Hepatocyte (in vitro differentiated cells): Measurements from ENCODE around the gene GEMIN5.

Experiments
- CTCF ChIP-seq: fragments of 200-600 bp; sonication (generic); IDR thresholded peaks from 2 replicates; pipeline ENCODE4 v1.5.1; 2016; ENCODE audit warnings: antibody characterized with exemption, mild to moderate bottlenecking; ENCODE audit not compliant: poor library complexity
- EZH2 ChIP-seq: fragments of 200-600 bp; sonication (generic); IDR thresholded peaks from 2 replicates; pipeline ENCODE4 v1.6.1; 2016; ENCODE audit warnings: antibody characterized with exemption, mild to moderate bottlenecking, borderline replicate concordance
- EZH2phosphoT487 ChIP-seq: fragments of 200-600 bp; sonication (generic); IDR thresholded peaks from one replicate; pipeline ENCODE4 v1.6.1; 2018; ENCODE audit warnings: antibody characterized with exemption, mild to moderate bottlenecking, low read depth, moderate library complexity; ENCODE audit not compliant: unreplicated experiment, severe bottlenecking

GRCh38 chr5:154840435-154841272 lies 97.4 kb downstream of the GEMIN5 start:
- TF ChIP-seq CTCF (no peak), EZH2phosphoT487 (no peak), EZH2 (no peak)
